Activated effector memory CD4-positive, alpha-beta T cell treated with anti-CD3 and anti-CD28 coated beads, Interleukin-2, amount 50 U/mL, for 16 hours (primary cell): ENCODE results near the gene HIVEP3.

Experiments used
- DNase-seq: peaks from one replicate; pipeline ENCODE4 v3.0.0-alpha.2; 2020

HIVEP3 gene

GRCh38 chr1:41809692-41810091 lies 109.0 kb downstream of the HIVEP3 start:
- DNase-seq = no peak

GRCh38 chr1:41807390-41807789 lies 111.3 kb downstream of the HIVEP3 start:
- no peak for DNase-seq

GRCh38 chr1:41806472-41807155 lies 112.1 kb downstream of the HIVEP3 start:
- peak; percentile 86 for DNase-seq

GRCh38 chr1:41805771-41806471 lies 112.8 kb downstream of the HIVEP3 start:
- DNase-seq = peak; percentile 79

GRCh38 chr1:41804176-41804575 lies 114.5 kb downstream of the HIVEP3 start:
- peak; percentile 65 for DNase-seq

GRCh38 chr1:41803656-41804055 lies 115.1 kb downstream of the HIVEP3 start:
- DNase-seq = no peak

- peak; percentile 67 for DNase-seq
Measured at GRCh38 chr1:41802532-41803501, 115.9 kb downstream of the HIVEP3 start.

- DNase-seq = no peak
Measured at GRCh38 chr1:41800311-41800829, 118.4 kb downstream of the HIVEP3 start.

- no peak for DNase-seq
Measured at GRCh38 chr1:41799723-41800122, 119.0 kb downstream of the HIVEP3 start.

- DNase-seq = no peak
Measured at GRCh38 chr1:41799205-41799604, 119.5 kb downstream of the HIVEP3 start.

GRCh38 chr1:41795205-41795762 lies 123.4 kb downstream of the HIVEP3 start:
- no peak for DNase-seq

GRCh38 chr1:41794031-41794430 lies 124.7 kb downstream of the HIVEP3 start:
- DNase-seq = no peak

GRCh38 chr1:41792485-41792770 lies 126.3 kb downstream of the HIVEP3 start:
- no peak for DNase-seq

GRCh38 chr1:41791667-41792484 lies 126.8 kb downstream of the HIVEP3 start:
- peak; percentile 65 for DNase-seq

- DNase-seq = no peak
Measured at GRCh38 chr1:41790351-41790750, 128.4 kb downstream of the HIVEP3 start.

- DNase-seq = no peak
Measured at GRCh38 chr1:41789661-41790330, 128.9 kb downstream of the HIVEP3 start.

- DNase-seq = no peak
Measured at GRCh38 chr1:41788427-41788826, 130.3 kb downstream of the HIVEP3 start.

- no peak for DNase-seq
Measured at GRCh38 chr1:41784531-41785274, 134.0 kb downstream of the HIVEP3 start.

GRCh38 chr1:41783189-41783639 lies 135.5 kb downstream of the HIVEP3 start:
- DNase-seq = peak; percentile 67

- no peak for DNase-seq
Measured at GRCh38 chr1:41780916-41781315, 137.8 kb downstream of the HIVEP3 start.

GRCh38 chr1:41780322-41780721 lies 138.4 kb downstream of the HIVEP3 start:
- no peak for DNase-seq
